KOPT-K1 (cell line): Measurements from ENCODE around the gene PHKG2.

Experiments used
- H3K27ac ChIP-seq: fragments of 200-600 bp; sonication (generic); 2 replicates; pipeline ENCODE4 v1.5.1; 2016; ENCODE audit warnings: antibody characterized with exemption, mild to moderate bottlenecking, low read depth, low read length; ENCODE audit not compliant: poor library complexity, severe bottlenecking
- H3K36me3 ChIP-seq: fragments of 200-600 bp; sonication (generic); 2 replicates; pipeline ENCODE4 v1.5.1; 2017; ENCODE audit warnings: antibody characterized with exemption, mild to moderate bottlenecking, low read length, moderate library complexity; ENCODE audit not compliant: insufficient read depth
- H3K9me3 ChIP-seq: fragments of 200-600 bp; sonication (generic); 2 replicates; pipeline ENCODE4 v1.5.1; 2017; ENCODE audit warnings: antibody characterized with exemption, low read length, mild to moderate bottlenecking; ENCODE audit not compliant: insufficient read depth, poor library complexity, severe bottlenecking

Gene PHKG2

GRCh38 chr16:30721606-30722005, 26.6 kb upstream of the PHKG2 start:
- Histone ChIP-seq H3K36me3 (peaks cover 99% of the 10 kb centered on the region), H3K27ac (no peak overlapping the region)

DNA sequence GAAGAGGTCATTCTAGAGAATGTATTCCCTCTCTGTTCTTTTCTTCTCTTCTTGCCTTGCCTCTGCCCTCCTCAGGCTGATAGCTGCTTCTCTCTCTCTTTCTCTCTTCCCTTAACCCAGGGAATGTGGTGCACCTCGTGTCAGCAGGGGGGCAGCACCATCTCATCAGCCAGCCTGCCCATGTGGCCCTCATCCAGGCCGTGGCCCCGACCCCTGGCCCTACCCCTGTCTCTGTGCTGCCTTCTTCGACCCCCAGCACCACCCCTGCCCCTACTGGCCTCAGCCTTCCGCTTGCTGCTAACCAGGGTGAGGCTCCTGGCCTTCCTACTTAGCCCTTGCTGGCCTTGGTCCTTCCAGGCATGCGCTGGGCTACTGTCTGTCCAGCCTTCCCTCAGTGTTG, 25.8 kb upstream of the PHKG2 start:
- Histone ChIP-seq H3K36me3 (peaks cover 99% of the 10 kb centered on the region), H3K9me3 (no peaks in the 10 kb centered on the region), H3K27ac (no peak overlapping the region)

More at GRCh38 chr16:30721606-30722005, 26.6 kb upstream of the PHKG2 start:
- H3K9me3 ChIP-seq = no peaks in the 10 kb centered on the region

DNA sequence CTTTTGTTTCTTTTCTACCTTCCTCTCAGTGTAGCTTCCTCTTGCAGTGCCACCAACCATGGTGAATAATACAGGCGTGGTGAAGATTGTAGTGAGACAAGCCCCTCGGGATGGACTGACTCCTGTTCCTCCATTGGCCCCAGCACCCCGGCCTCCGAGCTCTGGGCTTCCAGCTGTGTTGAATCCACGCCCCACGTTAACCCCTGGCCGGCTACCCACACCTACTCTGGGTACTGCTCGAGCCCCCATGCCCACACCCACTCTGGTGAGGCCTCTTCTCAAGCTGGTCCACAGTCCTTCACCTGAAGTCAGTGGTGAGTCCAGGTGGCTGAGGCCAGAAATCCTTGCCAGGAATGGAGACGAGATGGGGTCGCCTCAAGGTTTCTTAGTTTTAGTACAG, 25.3 kb upstream of the PHKG2 start:
- no peak overlapping the region for H3K27ac ChIP-seq
- peaks cover 99% of the 10 kb centered on the region for H3K36me3 ChIP-seq
- no peaks in the 10 kb centered on the region for H3K9me3 ChIP-seq

DNA sequence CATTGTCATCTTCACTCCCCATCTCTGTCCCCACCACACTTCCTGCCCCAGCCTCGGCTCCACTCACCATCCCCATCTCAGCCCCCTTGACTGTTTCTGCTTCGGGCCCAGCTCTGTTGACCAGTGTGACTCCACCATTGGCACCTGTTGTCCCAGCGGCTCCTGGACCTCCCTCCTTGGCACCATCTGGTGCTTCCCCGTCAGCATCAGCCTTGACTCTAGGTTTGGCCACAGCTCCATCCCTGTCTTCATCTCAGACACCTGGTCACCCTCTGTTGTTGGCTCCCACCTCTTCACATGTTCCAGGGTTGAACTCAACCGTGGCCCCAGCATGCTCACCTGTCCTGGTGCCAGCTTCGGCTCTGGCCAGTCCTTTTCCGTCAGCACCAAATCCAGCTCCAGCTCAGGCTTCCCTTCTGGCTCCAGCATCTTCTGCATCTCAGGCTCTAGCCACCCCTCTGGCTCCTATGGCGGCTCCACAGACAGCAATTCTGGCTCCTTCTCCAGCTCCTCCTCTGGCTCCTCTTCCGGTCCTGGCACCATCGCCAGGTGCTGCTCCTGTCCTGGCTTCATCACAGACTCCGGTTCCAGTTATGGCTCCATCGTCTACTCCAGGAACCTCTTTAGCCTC, 24.4 kb upstream of the PHKG2 start:
- peaks cover 99% of the 10 kb centered on the region for H3K36me3 ChIP-seq
- no peaks in the 10 kb centered on the region for H3K9me3 ChIP-seq
- no peak overlapping the region for H3K27ac ChIP-seq

DNA sequence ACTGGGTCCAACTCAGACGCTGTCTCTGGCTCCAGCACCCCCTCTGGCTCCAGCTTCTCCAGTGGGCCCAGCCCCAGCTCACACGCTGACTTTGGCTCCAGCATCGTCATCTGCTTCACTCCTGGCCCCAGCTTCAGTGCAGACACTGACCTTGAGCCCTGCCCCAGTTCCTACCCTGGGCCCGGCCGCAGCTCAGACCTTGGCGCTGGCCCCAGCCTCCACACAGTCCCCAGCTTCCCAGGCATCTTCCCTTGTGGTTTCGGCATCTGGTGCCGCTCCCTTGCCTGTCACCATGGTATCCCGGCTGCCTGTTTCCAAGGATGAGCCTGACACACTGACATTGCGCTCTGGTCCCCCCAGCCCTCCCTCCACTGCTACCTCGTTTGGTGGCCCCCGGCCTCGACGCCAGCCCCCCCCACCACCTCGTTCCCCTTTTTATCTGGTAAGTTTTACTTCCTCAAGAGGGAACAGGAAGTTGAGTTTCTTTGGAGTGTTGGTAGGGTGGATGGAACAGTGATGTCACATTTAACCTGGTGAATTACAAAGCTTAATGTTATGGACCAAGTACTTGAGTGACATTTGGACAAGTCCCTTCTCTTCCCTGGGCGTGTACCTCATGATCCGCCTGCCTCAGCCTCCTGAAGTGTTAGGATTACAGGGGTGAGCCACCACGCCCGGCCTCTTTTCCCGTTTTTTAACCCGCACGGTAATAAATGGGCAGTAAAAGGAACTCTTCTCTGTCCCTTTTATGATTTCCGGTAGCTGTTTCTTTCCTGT, 23.4 kb upstream of the PHKG2 start:
- Histone ChIP-seq H3K36me3 (peaks cover 100% of the 10 kb centered on the region), H3K27ac (no peak overlapping the region)

DNA sequence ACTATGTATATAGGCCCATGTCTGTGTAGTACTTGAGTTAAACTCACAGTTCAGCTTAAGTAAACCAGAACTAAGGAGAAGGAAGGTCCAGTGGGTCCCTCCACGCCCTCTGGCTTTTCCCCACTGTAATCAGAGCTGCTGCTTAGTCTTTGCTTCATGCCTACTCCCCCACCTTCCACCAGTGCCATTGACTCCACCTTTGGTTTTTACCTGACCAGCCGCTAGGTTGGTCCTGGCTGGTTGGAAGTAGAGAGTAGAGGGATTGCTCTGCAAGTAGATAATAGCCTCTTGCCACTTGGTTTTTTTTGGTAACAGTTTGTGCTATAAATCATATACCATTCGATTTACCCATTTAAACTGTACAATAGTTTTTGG, 22.8 kb upstream of the PHKG2 start:
- Histone ChIP-seq H3K9me3 (no peaks in the 10 kb centered on the region), H3K27ac (no peak overlapping the region), H3K36me3 (peaks cover 100% of the 10 kb centered on the region)

More for the DNA sequence above, 23.4 kb upstream of the PHKG2 start:
- H3K9me3 ChIP-seq = no peaks in the 10 kb centered on the region

GRCh38 chr16:30728321-30728720, 19.9 kb upstream of the PHKG2 start:
- Histone ChIP-seq H3K27ac (no peak overlapping the region), H3K36me3 (peaks cover 100% of the 10 kb centered on the region), H3K9me3 (no peaks in the 10 kb centered on the region)

DNA sequence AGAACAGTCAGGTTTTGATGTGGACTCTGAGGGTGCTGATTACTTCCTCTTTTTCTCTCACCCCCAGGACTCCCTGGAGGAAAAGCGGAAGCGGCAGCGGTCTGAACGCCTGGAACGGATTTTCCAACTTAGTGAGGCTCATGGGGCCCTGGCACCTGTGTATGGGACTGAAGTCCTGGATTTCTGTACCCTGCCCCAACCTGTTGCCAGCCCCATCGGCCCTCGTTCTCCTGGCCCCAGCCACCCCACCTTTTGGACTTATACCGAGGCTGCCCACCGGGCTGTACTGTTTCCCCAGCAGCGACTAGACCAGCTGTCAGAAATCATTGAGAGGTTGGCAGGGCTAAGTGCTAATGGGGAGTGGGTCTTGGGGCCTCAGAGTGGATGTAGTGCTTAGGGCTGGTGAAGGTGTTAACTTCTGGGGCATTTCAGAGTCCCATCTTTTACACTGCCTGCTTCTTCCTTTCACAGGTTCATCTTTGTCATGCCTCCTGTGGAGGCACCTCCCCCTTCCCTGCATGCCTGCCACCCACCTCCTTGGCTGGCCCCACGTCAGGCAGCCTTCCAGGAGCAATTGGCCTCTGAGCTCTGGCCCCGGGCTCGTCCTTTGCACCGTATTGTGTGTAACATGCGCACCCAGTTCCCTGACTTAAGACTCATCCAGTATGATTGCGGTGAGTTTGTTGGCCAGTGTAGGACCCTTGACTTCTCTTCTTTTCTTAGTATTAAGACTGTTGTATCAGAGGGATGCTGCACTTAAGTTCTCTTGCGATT, 19.1 kb upstream of the PHKG2 start:
- Histone ChIP-seq H3K36me3 (peaks cover 100% of the 10 kb centered on the region), H3K9me3 (no peaks in the 10 kb centered on the region), H3K27ac (no peak overlapping the region)

GRCh38 chr16:30731411-30731810, 16.8 kb upstream of the PHKG2 start:
- Histone ChIP-seq H3K9me3 (no peaks in the 10 kb centered on the region), H3K27ac (no peak overlapping the region), H3K36me3 (peaks cover 100% of the 10 kb centered on the region)

GRCh38 chr16:30736995-30737793, 11.0 kb upstream of the PHKG2 start:
- Histone ChIP-seq H3K36me3 (peaks cover 100% of the 10 kb centered on the region), H3K9me3 (no peaks in the 10 kb centered on the region), H3K27ac (no peak overlapping the region)

GRCh38 chr16:30737794-30738648, 10.2 kb upstream of the PHKG2 start:
- peaks cover 100% of the 10 kb centered on the region for H3K36me3 ChIP-seq
- H3K27ac ChIP-seq = no peak overlapping the region
- H3K9me3 ChIP-seq = no peaks in the 10 kb centered on the region

GRCh38 chr16:30738984-30739951, 9.0 kb upstream of the PHKG2 start:
- no peaks in the 10 kb centered on the region for H3K9me3 ChIP-seq
- no peak overlapping the region for H3K27ac ChIP-seq
- peaks cover 100% of the 10 kb centered on the region for H3K36me3 ChIP-seq
